HG03045 (cell line): ENCODE measurements around the gene MALRD1.

ENCODE experiments used
- ATAC-seq: cut with Tn5 transposase; IDR thresholded peaks from one replicate; pipeline ENCODE4 v1.9.1; 2021; ENCODE audit warnings: mild to moderate bottlenecking, moderate library complexity; ENCODE audit not compliant: unreplicated experiment

MALRD1 gene

GRCh38 chr10:19563388-19564141 is 515.0 kb downstream of the MALRD1 start:
- ATAC-seq, result no peak

- ATAC-seq, result no peak
Observed at GRCh38 chr10:19570120-19570519, 521.5 kb downstream of the MALRD1 start.

DNA sequence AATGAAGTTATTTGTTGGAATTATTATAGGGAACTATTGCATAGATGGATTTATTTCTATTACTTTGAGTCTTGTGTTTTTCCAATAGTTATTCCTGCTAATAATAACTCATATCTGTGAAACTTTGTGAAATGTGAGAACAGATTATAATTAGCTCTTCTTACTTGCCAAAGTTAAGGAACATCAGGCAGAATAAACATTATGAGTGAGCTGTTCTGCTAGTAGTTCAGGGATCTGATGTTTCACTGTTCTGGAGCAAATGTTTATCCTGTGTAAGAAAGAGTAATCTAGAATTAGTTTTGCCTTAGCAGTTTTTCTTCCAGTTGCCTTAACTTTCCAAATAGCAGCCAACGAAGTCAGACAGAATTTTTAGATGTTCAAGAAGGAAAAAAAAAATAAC is 522.4 kb downstream of the MALRD1 start:
- ATAC-seq, result no peak

GRCh38 chr10:19572056-19572455 is 523.5 kb downstream of the MALRD1 start:
- ATAC-seq, result no peak

- no peak for ATAC-seq
Observed at GRCh38 chr10:19576576-19576975, 528.0 kb downstream of the MALRD1 start.

DNA sequence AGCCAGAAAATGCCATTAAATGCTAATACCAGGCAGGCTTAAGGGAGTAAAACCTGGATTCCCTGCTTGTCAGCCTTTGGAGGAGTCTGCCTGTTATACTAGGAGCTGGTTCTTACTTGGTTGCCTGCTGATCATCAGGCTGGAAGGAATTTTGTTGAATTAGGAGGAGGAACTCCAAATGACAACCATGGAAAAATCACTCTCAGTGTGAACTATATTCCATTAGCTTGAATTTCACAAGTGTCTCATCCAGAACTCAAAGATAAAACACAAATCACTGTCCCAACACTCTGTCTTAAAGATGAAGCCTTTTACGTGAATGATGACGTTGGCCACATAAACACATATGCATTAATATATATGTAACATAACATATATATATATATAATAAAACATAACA is 528.8 kb downstream of the MALRD1 start:
- no peak for ATAC-seq

DNA sequence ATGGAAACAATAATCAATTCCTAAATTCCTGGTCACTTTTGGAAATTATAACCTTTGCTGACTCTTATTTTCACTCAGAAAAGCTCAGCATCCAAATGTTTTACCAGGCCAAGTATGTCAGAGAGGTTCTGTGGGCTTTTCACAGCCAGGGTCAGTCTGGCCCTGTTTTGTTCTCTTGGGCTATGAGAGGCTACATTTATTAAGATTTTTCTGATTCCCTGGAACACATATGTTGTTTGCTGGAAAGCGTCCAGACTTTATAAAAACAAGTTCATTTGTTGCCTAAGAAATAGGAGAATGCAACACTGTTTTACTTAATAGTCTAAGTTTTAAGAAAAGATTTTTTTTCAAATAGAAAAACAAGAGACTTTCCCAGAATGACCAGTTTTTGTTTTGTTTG is 529.2 kb downstream of the MALRD1 start:
- no peak for ATAC-seq

GRCh38 chr10:19578571-19578970 is 530.0 kb downstream of the MALRD1 start:
- no peak for ATAC-seq

DNA sequence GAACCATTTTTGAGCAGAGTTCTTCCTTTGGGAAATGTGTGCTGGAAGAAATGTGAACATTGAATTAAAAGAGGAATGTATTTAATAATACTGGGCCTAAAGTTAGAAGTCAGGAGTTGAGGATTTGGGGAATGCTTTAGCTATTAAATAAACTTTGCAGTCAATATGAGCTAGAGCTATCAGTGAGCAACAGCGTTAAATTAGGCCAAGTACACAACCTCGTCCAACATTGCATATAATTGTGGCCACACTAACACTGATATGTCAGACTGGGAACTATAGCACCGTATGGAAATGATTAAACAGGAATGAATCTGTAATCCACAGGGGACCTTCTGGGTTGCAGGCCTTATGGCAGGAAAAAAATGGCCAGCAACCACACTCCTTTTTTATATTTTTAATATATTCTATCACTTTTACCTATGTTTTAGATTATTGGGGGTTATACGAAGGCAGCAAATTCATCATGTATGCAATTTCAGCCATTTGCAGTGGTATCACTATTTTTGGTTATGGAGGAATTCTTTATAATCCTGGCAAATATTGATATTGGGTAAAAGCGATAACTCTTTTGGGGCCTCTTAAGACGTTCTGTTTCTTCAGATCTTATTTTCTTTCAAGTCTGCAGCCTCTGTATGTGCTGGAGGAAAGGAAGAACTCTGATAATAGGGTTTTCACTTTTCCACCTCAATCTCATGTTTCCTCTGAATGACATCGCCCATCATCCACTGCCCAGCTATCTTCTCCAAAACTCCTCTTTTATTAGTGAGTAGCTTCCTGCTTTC is 531.4 kb downstream of the MALRD1 start:
- ATAC-seq, result no peak

DNA sequence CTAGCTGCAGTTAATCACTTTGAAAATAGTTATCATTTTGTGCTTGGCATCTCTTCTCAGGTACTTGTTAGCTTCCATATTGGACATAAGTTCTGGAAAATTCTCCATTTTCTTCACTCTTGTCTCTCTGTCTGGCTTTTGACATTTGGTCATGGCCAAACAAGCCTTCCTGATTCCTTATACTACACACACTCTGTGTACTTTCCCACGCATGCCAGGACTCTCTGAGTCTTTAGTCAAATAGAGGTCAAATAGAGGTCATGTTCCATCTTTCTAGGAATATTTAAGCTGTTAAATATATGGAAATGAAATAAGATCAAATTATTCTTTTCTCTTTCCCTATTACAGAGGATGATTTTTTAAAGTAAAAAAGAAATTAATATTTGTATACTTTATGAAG is 532.1 kb downstream of the MALRD1 start:
- ATAC-seq, result no peak

GRCh38 chr10:19588608-19589007 is 540.0 kb downstream of the MALRD1 start:
- no peak for ATAC-seq

- ATAC-seq, result no peak
Observed at GRCh38 chr10:19592276-19592675, 543.7 kb downstream of the MALRD1 start.

GRCh38 chr10:19595212-19595845 is 546.7 kb downstream of the MALRD1 start:
- ATAC-seq, result no peak

DNA sequence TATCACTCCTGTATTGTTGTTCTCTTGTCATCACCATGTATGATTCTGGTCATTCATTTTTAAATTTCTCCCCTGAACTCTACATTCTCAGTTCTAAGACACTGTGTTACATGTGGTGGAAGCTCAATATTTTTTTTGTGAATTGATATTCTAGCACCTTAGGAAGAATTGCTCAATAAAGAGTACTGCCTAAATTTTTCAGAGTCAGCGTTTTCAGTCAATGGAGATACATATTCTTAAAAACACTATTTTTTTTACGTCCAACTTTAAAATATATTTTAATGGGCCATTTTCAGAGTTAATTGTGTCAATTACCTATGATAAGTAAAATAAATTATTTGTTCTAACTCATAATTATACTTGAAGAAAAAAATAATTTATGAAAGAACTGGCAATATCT is 557.2 kb downstream of the MALRD1 start:
- ATAC-seq, result no peak

- ATAC-seq, result no peak
Observed at GRCh38 chr10:19606968-19607367, 558.4 kb downstream of the MALRD1 start.

- ATAC-seq, result no peak
Observed at GRCh38 chr10:19611775-19612174, 563.2 kb downstream of the MALRD1 start.

DNA sequence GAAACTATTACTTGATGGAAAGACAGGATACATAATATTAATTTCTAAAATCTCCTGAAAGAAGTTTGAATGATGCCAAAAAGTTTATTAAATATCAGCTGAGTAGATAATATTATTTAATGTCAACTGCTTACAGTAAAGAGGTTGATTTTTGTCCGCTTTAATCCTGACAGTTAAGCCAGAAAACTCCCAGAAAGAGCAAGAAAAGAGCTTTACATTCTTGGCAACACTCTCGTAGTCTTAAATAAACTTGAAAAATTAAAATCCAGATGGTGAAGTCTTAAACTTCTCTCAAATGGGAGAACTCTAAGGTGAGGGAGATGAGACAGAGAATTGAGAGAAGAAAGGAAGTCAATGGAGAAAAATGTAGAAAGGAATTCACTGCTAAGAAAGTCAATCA is 568.4 kb downstream of the MALRD1 start:
- no peak for ATAC-seq

DNA sequence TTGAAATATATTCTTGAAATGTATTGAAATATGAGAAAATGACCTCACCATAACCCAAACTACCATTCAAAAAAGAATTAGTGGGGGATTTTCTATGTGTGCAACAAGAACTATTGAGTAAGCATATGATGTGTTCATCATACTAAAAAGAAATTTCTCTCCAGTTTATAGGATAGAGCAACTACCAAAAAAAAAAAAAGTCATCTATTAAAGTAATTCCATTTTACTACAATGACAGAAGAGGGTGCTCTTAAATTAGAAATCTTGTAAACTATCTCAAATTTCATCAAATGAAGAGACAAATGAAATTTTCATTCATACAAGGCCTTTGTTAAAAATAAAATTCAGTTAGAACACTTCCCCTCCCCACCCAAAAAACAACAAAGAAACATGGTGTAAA is 572.2 kb downstream of the MALRD1 start:
- no peak for ATAC-seq

DNA sequence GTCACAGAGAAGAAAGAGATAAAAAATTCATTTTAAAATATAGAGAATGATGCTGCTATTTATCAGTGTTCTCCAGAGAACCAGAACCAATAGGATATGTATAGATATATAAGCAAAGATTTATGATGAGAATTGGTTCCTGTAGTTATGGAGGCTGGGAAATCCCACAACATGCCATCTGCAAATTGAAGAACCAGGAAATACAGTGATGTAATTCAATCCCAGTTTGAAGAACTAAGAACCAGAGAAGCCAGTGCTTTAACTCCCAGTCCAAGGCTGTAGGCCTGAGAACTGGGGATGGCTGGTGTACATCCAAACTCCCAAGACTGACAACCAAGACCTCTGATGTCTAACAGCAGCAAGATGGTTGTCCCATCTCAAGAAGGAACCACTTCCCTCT is 574.7 kb downstream of the MALRD1 start:
- no peak for ATAC-seq

- no peak for ATAC-seq
Observed at GRCh38 chr10:19626156-19626555, 577.6 kb downstream of the MALRD1 start.

DNA sequence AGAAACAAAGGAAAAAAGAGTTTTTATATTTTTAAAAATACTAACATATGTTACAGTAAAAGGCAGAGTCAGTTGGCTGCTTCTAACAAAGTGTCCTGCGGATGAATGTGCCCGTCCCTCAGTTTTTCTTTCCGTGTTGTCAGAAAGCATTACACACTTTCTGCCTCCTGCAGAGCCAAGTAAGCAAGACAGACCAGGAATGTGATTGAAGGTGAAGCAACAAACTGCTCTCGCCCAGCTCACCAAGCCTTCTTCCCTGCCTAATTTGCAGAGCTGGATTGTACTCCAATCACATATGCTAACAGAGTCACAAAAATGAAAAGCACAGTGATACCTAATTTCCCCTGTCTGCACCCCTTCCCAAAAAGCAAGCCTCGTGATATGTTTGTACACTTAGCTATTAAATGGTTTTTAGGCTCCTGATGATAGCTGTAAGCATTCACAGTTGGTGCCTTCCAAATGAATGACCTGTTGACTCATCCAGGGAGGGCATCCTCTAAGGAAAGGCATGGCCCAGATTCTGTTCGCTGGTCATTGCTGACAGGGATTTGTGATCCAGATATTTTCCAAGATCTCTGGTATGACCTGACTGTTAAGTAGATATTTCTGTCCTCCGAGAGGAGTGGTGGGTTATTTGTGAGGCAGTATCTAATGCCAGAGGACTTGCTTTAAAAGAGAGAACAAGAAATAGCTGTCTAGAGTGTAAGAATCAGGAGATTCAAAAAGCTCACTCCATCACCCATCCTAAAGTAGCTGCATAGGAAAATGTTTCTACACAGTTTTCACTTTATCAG is 580.4 kb downstream of the MALRD1 start:
- ATAC-seq, result no peak
